Measurements from ENCODE around the gene SAMHD1.
"Not testable (repeated sequence)": the region's sequence is repeated elsewhere in the genome, so short reads cannot be mapped to it uniquely, and the experiment has no call there.

DNA sequence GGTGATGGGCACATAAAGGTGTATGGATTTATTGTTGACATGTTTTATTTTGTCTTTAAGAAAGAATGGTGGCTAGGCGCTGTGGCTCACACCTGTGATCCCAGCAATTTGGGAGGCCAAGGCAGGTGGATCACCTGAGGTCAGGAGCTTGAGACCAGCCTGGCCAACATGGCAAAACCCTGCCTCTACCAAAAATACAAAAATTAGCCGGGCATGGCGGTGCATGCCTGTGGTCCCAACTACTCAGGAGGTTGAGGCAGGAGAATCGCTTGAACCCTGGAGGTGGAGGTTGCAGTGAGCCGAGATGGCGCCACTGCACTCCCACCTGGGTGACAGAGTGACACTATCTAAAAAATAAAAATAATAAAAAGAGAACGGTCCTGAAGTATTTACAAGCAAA lies 45.4 kb downstream of the SAMHD1 start:
- TF ChIP-seq POLR2AphosphoS5 (IDR thresholded peaks at IDR 0.05; ENCODE audit: low read depth, low read length); BACH1 (IDR thresholded peaks at IDR 0.05; ENCODE audit: low read length); CEBPB (IDR thresholded peaks at IDR 0.05; ENCODE audit: low read depth, low read length); ZNF274 (IDR thresholded peaks at IDR 0.05; ENCODE audit: borderline replicate concordance, extremely low read depth, low read length); POLR2A (IDR thresholded peaks at IDR 0.05; ENCODE audit: control extremely low read depth in 1 of 2, low read depth in 2 of 2, low read length in 2 of 2); EZH2 (IDR thresholded peaks at IDR 0.05; ENCODE audit: low read depth, low read length, severe bottlenecking); YY1 (IDR thresholded peaks at IDR 0.05; ENCODE audit: low read depth, low read length); EP300 (IDR thresholded peaks at IDR 0.05; ENCODE audit: borderline replicate concordance in 1 of 2, low read depth in 2 of 2, low read length in 2 of 2); KDM1A (IDR thresholded peaks at IDR 0.05; ENCODE audit: borderline replicate concordance, low read length); RFX5 (IDR thresholded peaks at IDR 0.05; ENCODE audit: borderline replicate concordance, low read depth, low read length); BRCA1 (IDR thresholded peaks at IDR 0.05; ENCODE audit: low read depth, low read length); PHF8 (conservative IDR thresholded peaks at IDR 0.05; ENCODE audit: low read depth, low read length): not testable (repeated sequence)
- TF ChIP-seq, protein P1, sequence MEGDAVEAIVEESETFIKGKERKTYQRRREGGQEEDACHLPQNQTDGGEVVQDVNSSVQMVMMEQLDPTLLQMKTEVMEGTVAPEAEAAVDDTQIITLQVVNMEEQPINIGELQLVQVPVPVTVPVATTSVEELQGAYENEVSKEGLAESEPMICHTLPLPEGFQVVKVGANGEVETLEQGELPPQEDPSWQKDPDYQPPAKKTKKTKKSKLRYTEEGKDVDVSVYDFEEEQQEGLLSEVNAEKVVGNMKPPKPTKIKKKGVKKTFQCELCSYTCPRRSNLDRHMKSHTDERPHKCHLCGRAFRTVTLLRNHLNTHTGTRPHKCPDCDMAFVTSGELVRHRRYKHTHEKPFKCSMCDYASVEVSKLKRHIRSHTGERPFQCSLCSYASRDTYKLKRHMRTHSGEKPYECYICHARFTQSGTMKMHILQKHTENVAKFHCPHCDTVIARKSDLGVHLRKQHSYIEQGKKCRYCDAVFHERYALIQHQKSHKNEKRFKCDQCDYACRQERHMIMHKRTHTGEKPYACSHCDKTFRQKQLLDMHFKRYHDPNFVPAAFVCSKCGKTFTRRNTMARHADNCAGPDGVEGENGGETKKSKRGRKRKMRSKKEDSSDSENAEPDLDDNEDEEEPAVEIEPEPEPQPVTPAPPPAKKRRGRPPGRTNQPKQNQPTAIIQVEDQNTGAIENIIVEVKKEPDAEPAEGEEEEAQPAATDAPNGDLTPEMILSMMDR (IDR thresholded peaks at IDR 0.05; ENCODE audit: control extremely low read depth in 1 of 3, insufficient read depth in 1 of 3, low read depth in 1 of 3, low read length in 3 of 3) = not testable (repeated sequence)
